SK-N-SH (cell line): ENCODE results near the gene MCTP1.

ENCODE experiments used
- CHD2 ChIP-seq: fragments of 150-350 bp; IDR thresholded peaks from 2 replicates; pipeline ENCODE4 v1.6.1; 2018; ENCODE audit warnings: low read length; ENCODE audit not compliant: partially characterized antibody
- EP300 ChIP-seq, 2 experiments: IDR thresholded peaks; 2 replicates each; pipeline versions ENCODE4 v1.4.0 to v1.6.1; 2012; ENCODE audit warnings: borderline replicate concordance in 1 of 2, low read depth in 1 of 2, low read length in 1 of 2
- EZH2phosphoT487 ChIP-seq: fragments of 200-600 bp; sonication (generic); IDR thresholded peaks from 2 replicates; pipeline ENCODE4 v1.6.1; 2017; ENCODE audit warnings: low read depth, mixed run types, mild to moderate bottlenecking, antibody characterized with exemption, moderate library complexity, borderline replicate concordance
- FOXM1 ChIP-seq: IDR thresholded peaks from 2 replicates; pipeline ENCODE4 v1.4.0; 2012; ENCODE audit warnings: low read depth, mild to moderate bottlenecking
- JUND ChIP-seq: IDR thresholded peaks from 2 replicates; pipeline ENCODE4 v1.4.0; 2012
- NRF1 ChIP-seq: IDR thresholded peaks from 2 replicates; pipeline ENCODE4 v1.6.1; 2012; ENCODE audit warnings: low read depth, mild to moderate bottlenecking, low read length
- POLR2AphosphoS5 ChIP-seq: IDR thresholded peaks from 2 replicates; pipeline ENCODE4 v1.6.1; 2012; ENCODE audit warnings: low read depth, low read length
- RAD21 ChIP-seq: IDR thresholded peaks from 2 replicates; pipeline ENCODE4 v1.6.1; 2012; ENCODE audit warnings: mild to moderate bottlenecking, low read length
- SIN3A ChIP-seq: IDR thresholded peaks from 2 replicates; pipeline ENCODE4 v1.6.1; 2012; ENCODE audit warnings: low read depth, mild to moderate bottlenecking, low read length, moderate library complexity, borderline replicate concordance
- TAF1 ChIP-seq: IDR thresholded peaks from 2 replicates; pipeline ENCODE4 v1.6.1; 2012; ENCODE audit warnings: low read depth, mild to moderate bottlenecking, low read length, moderate library complexity, borderline replicate concordance
- YY1 ChIP-seq: IDR thresholded peaks from 2 replicates; pipeline ENCODE4 v1.4.0; 2012; ENCODE audit warnings: low read depth, mild to moderate bottlenecking
- TF ChIP-seq, protein P1 (sequence below): fragments of 200-600 bp; sonication (generic); IDR thresholded peaks from 2 replicates; pipeline ENCODE4 v1.6.1; 2017; ENCODE audit warnings: antibody characterized with exemption, mild to moderate bottlenecking, moderate library complexity
- TF ChIP-seq, protein P2 (sequence below): IDR thresholded peaks from 2 replicates; pipeline ENCODE4 v1.6.1; 2012; ENCODE audit warnings: mild to moderate bottlenecking, low read depth, low read length, moderate library complexity
- TF ChIP-seq, protein P3 (sequence below): IDR thresholded peaks from 2 replicates; pipeline ENCODE4 v1.4.0; 2012; ENCODE audit warnings: low read depth

DNA sequence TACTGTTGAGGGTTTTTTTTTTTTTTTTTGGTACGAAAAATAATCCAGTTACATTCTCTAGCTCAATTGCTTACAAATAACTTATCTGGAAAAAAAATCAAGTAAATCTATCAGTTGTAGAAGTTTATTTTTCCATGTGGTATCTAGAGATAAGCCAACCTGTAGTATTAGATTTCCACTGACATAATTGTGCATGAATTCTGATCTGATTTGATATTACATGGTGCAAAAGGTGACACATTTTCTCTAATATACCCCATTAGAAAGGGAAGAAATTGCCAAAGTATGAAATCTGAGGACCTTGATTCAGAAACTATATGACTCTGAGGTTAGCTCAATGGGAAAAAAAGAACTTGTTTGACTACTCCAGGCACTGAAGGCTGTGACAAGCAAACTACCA lies 524.9 kb downstream of the MCTP1 start:
- TF ChIP-seq POLR2AphosphoS5, result no peak
- no peak for TF ChIP-seq FOXM1
- TF ChIP-seq EP300 (IDR thresholded peaks at IDR 0.05; ENCODE audit: borderline replicate concordance in 1 of 2, low read depth in 1 of 2, low read length in 1 of 2), result no peak
- TF ChIP-seq, protein P1, sequence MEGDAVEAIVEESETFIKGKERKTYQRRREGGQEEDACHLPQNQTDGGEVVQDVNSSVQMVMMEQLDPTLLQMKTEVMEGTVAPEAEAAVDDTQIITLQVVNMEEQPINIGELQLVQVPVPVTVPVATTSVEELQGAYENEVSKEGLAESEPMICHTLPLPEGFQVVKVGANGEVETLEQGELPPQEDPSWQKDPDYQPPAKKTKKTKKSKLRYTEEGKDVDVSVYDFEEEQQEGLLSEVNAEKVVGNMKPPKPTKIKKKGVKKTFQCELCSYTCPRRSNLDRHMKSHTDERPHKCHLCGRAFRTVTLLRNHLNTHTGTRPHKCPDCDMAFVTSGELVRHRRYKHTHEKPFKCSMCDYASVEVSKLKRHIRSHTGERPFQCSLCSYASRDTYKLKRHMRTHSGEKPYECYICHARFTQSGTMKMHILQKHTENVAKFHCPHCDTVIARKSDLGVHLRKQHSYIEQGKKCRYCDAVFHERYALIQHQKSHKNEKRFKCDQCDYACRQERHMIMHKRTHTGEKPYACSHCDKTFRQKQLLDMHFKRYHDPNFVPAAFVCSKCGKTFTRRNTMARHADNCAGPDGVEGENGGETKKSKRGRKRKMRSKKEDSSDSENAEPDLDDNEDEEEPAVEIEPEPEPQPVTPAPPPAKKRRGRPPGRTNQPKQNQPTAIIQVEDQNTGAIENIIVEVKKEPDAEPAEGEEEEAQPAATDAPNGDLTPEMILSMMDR, result no peak
- TF ChIP-seq, protein P2, sequence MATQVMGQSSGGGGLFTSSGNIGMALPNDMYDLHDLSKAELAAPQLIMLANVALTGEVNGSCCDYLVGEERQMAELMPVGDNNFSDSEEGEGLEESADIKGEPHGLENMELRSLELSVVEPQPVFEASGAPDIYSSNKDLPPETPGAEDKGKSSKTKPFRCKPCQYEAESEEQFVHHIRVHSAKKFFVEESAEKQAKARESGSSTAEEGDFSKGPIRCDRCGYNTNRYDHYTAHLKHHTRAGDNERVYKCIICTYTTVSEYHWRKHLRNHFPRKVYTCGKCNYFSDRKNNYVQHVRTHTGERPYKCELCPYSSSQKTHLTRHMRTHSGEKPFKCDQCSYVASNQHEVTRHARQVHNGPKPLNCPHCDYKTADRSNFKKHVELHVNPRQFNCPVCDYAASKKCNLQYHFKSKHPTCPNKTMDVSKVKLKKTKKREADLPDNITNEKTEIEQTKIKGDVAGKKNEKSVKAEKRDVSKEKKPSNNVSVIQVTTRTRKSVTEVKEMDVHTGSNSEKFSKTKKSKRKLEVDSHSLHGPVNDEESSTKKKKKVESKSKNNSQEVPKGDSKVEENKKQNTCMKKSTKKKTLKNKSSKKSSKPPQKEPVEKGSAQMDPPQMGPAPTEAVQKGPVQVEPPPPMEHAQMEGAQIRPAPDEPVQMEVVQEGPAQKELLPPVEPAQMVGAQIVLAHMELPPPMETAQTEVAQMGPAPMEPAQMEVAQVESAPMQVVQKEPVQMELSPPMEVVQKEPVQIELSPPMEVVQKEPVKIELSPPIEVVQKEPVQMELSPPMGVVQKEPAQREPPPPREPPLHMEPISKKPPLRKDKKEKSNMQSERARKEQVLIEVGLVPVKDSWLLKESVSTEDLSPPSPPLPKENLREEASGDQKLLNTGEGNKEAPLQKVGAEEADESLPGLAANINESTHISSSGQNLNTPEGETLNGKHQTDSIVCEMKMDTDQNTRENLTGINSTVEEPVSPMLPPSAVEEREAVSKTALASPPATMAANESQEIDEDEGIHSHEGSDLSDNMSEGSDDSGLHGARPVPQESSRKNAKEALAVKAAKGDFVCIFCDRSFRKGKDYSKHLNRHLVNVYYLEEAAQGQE, result no peak
- TF ChIP-seq, protein P3, sequence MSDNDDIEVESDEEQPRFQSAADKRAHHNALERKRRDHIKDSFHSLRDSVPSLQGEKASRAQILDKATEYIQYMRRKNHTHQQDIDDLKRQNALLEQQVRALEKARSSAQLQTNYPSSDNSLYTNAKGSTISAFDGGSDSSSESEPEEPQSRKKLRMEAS, result no peak
- TF ChIP-seq NRF1, result no peak
- no peak for TF ChIP-seq RAD21
- TF ChIP-seq TAF1, result no peak
- no peak for TF ChIP-seq CHD2
- TF ChIP-seq YY1, result no peak
- TF ChIP-seq JUND, result no peak
- TF ChIP-seq EZH2phosphoT487, result no peak
- TF ChIP-seq SIN3A, result no peak
